ENCODE results near the gene B9D2.

B9D2 gene

DNA sequence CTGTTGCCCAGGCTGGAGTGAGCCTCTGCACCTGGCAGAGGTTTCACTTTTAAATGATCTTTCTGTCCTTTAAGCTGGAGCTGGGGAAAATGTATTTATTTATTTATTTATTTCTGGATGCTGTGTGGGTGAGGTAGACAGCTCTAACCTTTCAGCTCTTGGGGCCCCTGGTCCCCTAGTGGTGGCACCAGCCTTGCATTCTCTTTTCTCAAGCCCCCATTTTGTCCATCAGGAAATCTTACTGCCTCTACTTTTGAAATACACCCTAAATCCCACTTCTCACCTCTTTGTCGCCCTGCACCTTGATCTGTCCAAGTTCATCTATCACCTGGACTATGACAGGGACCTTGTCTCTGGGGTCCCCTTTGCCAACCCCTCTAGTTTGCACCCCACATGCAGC is 2.1 kb upstream of the B9D2 start:
- no peak overlapping the region for H3K4me3 ChIP-seq (ENCODE audit: low read depth, low read length)
- in situ Hi-C loops (cut with HindIII; ENCODE audit: low sequenced_read_pairs) = no loop called here
- DNase-seq (ENCODE audit: low read depth) = no peak
- TF ChIP-seq, protein P1, sequence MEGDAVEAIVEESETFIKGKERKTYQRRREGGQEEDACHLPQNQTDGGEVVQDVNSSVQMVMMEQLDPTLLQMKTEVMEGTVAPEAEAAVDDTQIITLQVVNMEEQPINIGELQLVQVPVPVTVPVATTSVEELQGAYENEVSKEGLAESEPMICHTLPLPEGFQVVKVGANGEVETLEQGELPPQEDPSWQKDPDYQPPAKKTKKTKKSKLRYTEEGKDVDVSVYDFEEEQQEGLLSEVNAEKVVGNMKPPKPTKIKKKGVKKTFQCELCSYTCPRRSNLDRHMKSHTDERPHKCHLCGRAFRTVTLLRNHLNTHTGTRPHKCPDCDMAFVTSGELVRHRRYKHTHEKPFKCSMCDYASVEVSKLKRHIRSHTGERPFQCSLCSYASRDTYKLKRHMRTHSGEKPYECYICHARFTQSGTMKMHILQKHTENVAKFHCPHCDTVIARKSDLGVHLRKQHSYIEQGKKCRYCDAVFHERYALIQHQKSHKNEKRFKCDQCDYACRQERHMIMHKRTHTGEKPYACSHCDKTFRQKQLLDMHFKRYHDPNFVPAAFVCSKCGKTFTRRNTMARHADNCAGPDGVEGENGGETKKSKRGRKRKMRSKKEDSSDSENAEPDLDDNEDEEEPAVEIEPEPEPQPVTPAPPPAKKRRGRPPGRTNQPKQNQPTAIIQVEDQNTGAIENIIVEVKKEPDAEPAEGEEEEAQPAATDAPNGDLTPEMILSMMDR (IDR thresholded peaks at IDR 0.05; ENCODE audit: low read depth, low read length, missing control alignments) = peak; percentile 25

DNA sequence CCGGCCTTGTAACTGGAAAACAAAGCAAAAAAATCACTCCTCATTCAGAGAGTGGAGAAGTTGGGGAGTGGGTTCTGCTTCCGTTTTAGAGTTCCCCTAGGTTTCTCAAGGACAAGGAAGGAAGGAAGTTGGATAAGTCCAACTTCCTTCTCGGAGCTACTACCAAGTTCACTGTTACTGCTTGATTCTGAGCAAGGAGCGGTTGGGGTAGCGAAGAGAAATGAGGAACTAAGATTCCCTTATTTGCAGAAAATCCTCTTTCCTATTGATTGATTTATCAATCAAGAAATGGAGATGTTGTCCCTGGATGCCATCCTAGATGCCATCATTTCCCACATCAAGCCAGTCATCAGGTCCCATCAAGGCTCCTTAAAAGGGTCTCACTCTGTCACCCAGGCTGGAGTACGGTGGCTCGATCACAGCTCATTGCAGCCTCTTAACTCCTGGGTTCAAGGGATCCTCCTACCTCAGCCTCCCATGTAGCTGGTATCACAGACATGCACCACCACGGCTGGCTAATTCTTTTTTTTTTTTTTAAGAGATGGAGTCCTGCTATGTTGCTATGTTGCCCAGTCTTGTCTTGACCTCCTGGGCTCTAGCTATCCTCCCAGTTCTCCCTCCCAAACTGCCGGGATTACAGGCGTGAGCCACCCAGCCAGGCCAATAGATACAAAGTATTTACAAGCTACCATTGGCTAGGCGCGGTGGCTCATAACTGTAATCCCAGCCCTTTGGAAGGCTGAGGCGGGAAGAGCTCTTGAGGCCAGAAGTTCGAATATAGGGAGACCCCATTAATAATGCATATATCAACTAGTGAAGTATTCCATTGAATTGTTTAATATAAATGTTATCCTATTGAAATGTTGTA is 809 bp upstream of the B9D2 start:
- TF ChIP-seq, protein P1 (IDR thresholded peaks at IDR 0.05; ENCODE audit: low read depth, low read length, missing control alignments) = no peak
- in situ Hi-C loops (cut with HindIII; ENCODE audit: low sequenced_read_pairs) = no loop called here
- DNase-seq (ENCODE audit: low read depth) = no peak
- H3K4me3 ChIP-seq (ENCODE audit: low read depth, low read length) = peak overlapping the region; percentile 65

DNA sequence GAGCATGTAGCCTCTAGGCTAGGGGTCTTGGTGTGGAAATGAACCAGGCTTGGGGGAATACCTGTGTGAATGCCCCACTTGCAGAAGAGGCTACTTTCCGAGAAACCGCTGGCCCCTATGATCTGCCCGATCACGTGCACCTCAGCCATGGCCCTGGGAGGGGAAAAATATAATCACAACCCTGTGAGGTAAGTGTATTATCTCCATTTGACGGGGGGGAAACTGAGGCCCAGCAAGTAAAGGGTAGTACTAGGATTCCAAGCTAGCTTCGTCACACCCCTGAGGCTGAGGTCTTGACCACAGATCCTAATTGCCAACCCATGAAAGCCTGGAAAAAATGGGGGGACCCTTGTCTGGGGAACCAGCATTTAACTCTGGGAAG is 587 bp downstream of the B9D2 start:
- H3K4me3 ChIP-seq (ENCODE audit: low read depth, low read length) = peak overlapping the region; percentile 65
- in situ Hi-C loops (cut with HindIII; ENCODE audit: low sequenced_read_pairs) = no loop called here
- DNase-seq (ENCODE audit: low read depth) = no peak
- TF ChIP-seq, protein P1 (IDR thresholded peaks at IDR 0.05; ENCODE audit: low read depth, low read length, missing control alignments) = no peak

DNA sequence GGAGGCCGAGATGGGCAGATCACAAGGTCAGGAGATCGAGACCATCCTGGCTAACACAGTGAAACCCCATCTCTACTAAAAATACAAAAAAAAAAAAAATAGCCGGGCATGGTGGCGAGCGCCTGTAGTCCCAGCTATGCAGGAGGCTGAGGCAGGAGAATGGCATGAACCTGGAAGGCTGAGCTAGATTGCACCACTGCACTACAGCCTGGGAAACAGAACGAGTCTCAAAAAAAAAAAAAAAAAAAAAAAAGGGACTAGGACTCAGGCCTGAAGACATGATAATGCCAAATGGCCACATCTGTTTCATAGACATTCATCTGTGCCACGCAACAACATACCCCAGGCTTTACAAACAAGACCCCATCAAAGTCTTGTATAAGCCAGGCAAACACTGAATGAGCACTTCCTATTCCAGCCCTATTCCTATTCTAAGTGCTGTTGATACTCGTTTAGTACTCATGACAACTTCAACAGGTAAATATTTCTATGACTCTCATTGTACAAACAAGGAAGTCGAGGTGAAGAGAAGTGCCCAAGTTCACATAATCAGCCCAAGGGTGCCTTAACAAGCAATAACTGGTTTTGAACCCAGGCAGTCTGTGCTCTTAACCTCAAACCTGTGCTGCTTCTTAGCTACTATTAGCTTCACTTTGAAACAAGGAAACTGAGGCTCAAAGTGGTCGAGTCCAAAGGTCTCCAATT is 1.7 kb downstream of the B9D2 start:
- in situ Hi-C loops (cut with HindIII; ENCODE audit: low sequenced_read_pairs) = no loop called here
- TF ChIP-seq, protein P1 (IDR thresholded peaks at IDR 0.05; ENCODE audit: low read depth, low read length, missing control alignments) = no peak
- H3K4me3 ChIP-seq (ENCODE audit: low read depth, low read length) = no peak overlapping the region
- DNase-seq (ENCODE audit: low read depth) = no peak

DNA sequence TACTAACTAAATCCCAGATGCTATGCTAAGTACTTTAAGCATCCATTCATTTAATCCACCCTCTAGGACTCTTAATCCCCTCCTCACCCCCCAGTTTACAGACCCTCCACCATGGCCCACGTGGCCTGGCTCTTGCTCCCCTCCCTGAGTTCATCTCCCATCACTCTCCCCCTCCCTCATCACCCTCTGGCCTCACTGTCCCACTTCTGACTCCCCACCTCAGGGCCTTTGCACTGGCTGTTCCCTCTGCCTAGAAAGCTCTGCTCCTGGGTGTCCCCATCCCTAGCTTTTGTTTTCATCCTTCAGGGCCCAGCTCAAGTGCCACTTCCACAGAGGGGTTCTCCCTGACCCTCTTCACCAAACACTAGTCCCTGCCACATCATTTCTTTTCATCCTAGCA is 4.2 kb downstream of the B9D2 start:
- in situ Hi-C loops (cut with HindIII; ENCODE audit: low sequenced_read_pairs) = no loop called here
- DNase-seq (ENCODE audit: low read depth) = no peak
- TF ChIP-seq, protein P1 (IDR thresholded peaks at IDR 0.05; ENCODE audit: low read depth, low read length, missing control alignments) = no peak
- H3K4me3 ChIP-seq (ENCODE audit: low read depth, low read length) = no peak overlapping the region

DNA sequence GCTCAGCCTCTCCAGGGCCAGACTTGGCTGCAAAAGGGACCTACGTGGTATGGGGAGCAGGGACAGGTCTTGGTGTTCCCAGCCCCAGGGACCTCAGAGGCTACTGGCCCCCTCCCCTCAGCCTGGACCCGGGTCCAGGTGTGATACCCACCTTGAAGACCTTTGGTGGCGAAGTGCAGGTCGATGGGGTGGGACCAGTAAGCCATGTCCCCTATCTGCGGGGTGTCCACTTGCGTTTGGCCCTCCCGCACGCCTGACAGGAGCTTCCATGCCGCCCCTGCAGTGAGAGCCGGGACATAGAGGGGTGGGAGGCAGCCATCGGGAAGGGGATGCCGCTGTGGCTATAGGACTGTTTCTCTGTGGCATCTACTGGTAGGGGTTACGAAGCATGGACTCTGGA is 6.2 kb downstream of the B9D2 start:
- H3K4me3 ChIP-seq (ENCODE audit: low read depth, low read length) = no peak overlapping the region
- TF ChIP-seq, protein P1 (IDR thresholded peaks at IDR 0.05; ENCODE audit: low read depth, low read length, missing control alignments) = no peak
- DNase-seq (ENCODE audit: low read depth) = no peak
- in situ Hi-C loops (cut with HindIII; ENCODE audit: low sequenced_read_pairs) = no loop called here
